Ishikawa (cell line): ENCODE results near the gene ZNF101.

Experiments
- CEBPB ChIP-seq: IDR thresholded peaks from 2 replicates; pipeline ENCODE4 v1.6.1; 2012
- CREB1 ChIP-seq: IDR thresholded peaks from 2 replicates; pipeline ENCODE4 v1.6.1; 2012; ENCODE audit warnings: low read depth
- EGR1 ChIP-seq: IDR thresholded peaks from 2 replicates; pipeline ENCODE4 v1.6.1; 2012
- EP300 ChIP-seq: IDR thresholded peaks from 2 replicates; pipeline ENCODE4 v1.6.1; 2012; ENCODE audit warnings: borderline replicate concordance
- FOXM1 ChIP-seq: IDR thresholded peaks from 2 replicates; pipeline ENCODE4 v1.6.1; 2012; ENCODE audit warnings: low read depth, borderline replicate concordance
- MAX ChIP-seq: IDR thresholded peaks from 2 replicates; pipeline ENCODE4 v1.6.1; 2012
- REST ChIP-seq: IDR thresholded peaks from 2 replicates; pipeline ENCODE4 v1.6.1; 2012; ENCODE audit warnings: low read depth, mild to moderate bottlenecking
- TAF1 ChIP-seq: IDR thresholded peaks from 2 replicates; pipeline ENCODE4 v1.6.1; 2012; ENCODE audit warnings: low read depth, mild to moderate bottlenecking
- TEAD4 ChIP-seq: IDR thresholded peaks from 2 replicates; pipeline ENCODE4 v1.6.1; 2012
- ZBTB7A ChIP-seq: IDR thresholded peaks from 2 replicates; pipeline ENCODE4 v1.6.1; 2012; ENCODE audit warnings: low read depth

GRCh38 chr19:19655641-19656343, 12.8 kb upstream of the ZNF101 start:
- TF ChIP-seq FOXM1: no peak
- TF ChIP-seq REST: no peak
- no peak for TF ChIP-seq CEBPB
- TF ChIP-seq TEAD4: no peak
- TF ChIP-seq CREB1: no peak
- no peak for TF ChIP-seq ZBTB7A
- TF ChIP-seq EP300: no peak
- no peak for TF ChIP-seq EGR1
- no peak for TF ChIP-seq TAF1
- TF ChIP-seq MAX: no peak
